Tibial artery (tissue), 4 donors: ENCODE measurements around the gene DLGAP1.
A peak's percentile ranks its signal among the peaks of the same experiment; 100 is the strongest.

Source experiments
- DNase-seq, 2 donors: peaks; one replicate each; pipeline ENCODE4 v3.0.0-alpha.2; 2019
- H3K27ac ChIP-seq, 2 donors: fragments of 200-600 bp; sonication (generic) in 1 of 2; 1 replicate in 1 of 2; 2 replicates in 1 of 2; pipeline ENCODE4 v1.5.1; 2018 to 2019; ENCODE audit warnings: mild to moderate bottlenecking in 1 of 2
- H3K27me3 ChIP-seq, 2 donors: fragments of 200-600 bp; sonication (generic) in 1 of 2; one replicate each; pipeline versions ENCODE4 v1.5.1 to v1.6.0; 2016 to 2019
- H3K36me3 ChIP-seq, 3 donors: fragments of 200-600 bp; sonication (generic) in 2 of 3; one replicate each; pipeline ENCODE4 v1.5.1; 2016 to 2019; ENCODE audit warnings: mild to moderate bottlenecking in 2 of 3
- H3K4me1 ChIP-seq, 4 donors: fragments of 200-600 bp; sonication (generic) in 2 of 4; 1 replicate in 3 of 4; 2 replicates in 1 of 4; pipeline ENCODE4 v1.5.1; 2016 to 2019
- H3K4me3 ChIP-seq, 2 donors: fragments of 200-600 bp; sonication (generic) in 1 of 2; 1 replicate in 1 of 2; 2 replicates in 1 of 2; pipeline ENCODE4 v1.5.1; 2018 to 2019; ENCODE audit warnings: mild to moderate bottlenecking in 2 of 2
- H3K9me3 ChIP-seq, 3 donors: fragments of 200-600 bp; sonication (generic) in 1 of 3; one replicate each; pipeline ENCODE4 v1.5.1; 2016 to 2019
- intact Hi-C: fragments of 100-400 bp; cut with DNase I; formaldehyde crosslinking; loops from one replicate; pipeline ENCODE4 v1.15.0; 2023; ENCODE audit warnings: low total_unique reads
- TF ChIP-seq, protein P1 (sequence below), 2 experiments: fragments of 200-600 bp in 1 of 2; fragments of 450-650 bp in 1 of 2; IDR thresholded peaks; one replicate each; pipeline ENCODE4 v1.5.1; 2017 to 2019; ENCODE audit warnings: antibody characterized with exemption in 2 of 2, mild to moderate bottlenecking in 1 of 2, moderate library complexity in 1 of 2

Gene DLGAP1

GRCh38 chr18:3592864-3593263 is 862.2 kb downstream of the DLGAP1 start:
- Histone ChIP-seq H3K27me3 (no peaks in the 10 kb centered on the region), H3K4me1 (peaks cover 0 to 43% (median 40%) of the 10 kb centered on the region in 4 donors), H3K27ac (peak overlapping the region; percentile 88 to 90), H3K9me3 (no peaks in the 10 kb centered on the region), H3K4me3 (no peak overlapping the region), H3K36me3 (no peaks in the 10 kb centered on the region)
- intact Hi-C loops = loop anchor here (5.0 to 10.0 kb wide), 2 partner anchors 72 to 311 kb away; no protein-coding TSS in a partner anchor
- TF ChIP-seq, protein P1, sequence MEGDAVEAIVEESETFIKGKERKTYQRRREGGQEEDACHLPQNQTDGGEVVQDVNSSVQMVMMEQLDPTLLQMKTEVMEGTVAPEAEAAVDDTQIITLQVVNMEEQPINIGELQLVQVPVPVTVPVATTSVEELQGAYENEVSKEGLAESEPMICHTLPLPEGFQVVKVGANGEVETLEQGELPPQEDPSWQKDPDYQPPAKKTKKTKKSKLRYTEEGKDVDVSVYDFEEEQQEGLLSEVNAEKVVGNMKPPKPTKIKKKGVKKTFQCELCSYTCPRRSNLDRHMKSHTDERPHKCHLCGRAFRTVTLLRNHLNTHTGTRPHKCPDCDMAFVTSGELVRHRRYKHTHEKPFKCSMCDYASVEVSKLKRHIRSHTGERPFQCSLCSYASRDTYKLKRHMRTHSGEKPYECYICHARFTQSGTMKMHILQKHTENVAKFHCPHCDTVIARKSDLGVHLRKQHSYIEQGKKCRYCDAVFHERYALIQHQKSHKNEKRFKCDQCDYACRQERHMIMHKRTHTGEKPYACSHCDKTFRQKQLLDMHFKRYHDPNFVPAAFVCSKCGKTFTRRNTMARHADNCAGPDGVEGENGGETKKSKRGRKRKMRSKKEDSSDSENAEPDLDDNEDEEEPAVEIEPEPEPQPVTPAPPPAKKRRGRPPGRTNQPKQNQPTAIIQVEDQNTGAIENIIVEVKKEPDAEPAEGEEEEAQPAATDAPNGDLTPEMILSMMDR (IDR thresholded peaks at IDR 0.05) = no peak
- no peak for DNase-seq

DNA sequence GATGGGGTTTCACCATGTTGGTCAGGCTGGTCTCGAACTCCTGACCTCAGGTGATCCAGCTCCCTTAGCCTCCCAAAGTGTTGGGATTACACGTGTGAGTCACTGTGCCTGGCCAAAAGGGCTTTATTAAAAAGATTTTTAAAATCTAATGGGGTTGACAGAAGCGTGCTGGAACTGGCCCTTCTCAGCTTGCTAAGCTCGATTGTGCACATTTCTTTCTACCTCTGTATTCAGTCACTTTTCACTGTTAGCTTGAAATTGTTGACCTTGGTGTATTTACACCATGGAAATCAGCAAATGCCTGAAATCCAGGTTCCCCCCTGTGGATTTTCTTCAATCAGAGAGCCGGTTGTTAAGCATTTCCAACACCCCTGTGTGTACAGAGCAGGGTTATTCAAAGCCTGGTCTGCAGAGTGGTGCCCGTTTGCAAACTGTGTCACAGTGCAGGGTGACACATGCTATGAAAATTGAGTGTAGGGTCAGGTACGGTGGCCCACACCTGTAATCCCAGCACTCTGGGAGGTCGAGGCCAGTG is 864.9 kb downstream of the DLGAP1 start:
- Histone ChIP-seq H3K4me3 (no peak overlapping the region), H3K27ac (no peak overlapping the region), H3K9me3 (no peaks in the 10 kb centered on the region), H3K4me1 (peaks cover 0 to 16% (median 14%) of the 10 kb centered on the region in 4 donors), H3K36me3 (no peaks in the 10 kb centered on the region), H3K27me3 (no peaks in the 10 kb centered on the region)
- DNase-seq = no peak
- TF ChIP-seq, protein P1 (IDR thresholded peaks at IDR 0.05) = no peak
- intact Hi-C loops = loop anchor here (5.0 to 10.0 kb wide), 2 partner anchors 75 to 308 kb away; no protein-coding TSS in a partner anchor

- Histone ChIP-seq H3K9me3 (no peaks in the 10 kb centered on the region), H3K27ac (no peak overlapping the region), H3K4me1 (no peaks in the 10 kb centered on the region), H3K4me3 (no peak overlapping the region), H3K27me3 (no peaks in the 10 kb centered on the region), H3K36me3 (no peaks in the 10 kb centered on the region)
- TF ChIP-seq, protein P1 (IDR thresholded peaks at IDR 0.05) = peak; percentile 59 to 65
- intact Hi-C loops = no loop called here
- peak; percentile 79 for DNase-seq
Observed at GRCh38 chr18:3585656-3586509, 869.2 kb downstream of the DLGAP1 start.

- Histone ChIP-seq H3K4me3 (no peak overlapping the region), H3K9me3 (no peaks in the 10 kb centered on the region), H3K4me1 (no peaks in the 10 kb centered on the region), H3K27me3 (no peaks in the 10 kb centered on the region), H3K36me3 (no peaks in the 10 kb centered on the region), H3K27ac (no peak overlapping the region)
- TF ChIP-seq, protein P1 (IDR thresholded peaks at IDR 0.05) = no peak
- intact Hi-C loops = no loop called here
- no peak for DNase-seq
Observed at GRCh38 chr18:3584897-3585460, 870.1 kb downstream of the DLGAP1 start.

DNA sequence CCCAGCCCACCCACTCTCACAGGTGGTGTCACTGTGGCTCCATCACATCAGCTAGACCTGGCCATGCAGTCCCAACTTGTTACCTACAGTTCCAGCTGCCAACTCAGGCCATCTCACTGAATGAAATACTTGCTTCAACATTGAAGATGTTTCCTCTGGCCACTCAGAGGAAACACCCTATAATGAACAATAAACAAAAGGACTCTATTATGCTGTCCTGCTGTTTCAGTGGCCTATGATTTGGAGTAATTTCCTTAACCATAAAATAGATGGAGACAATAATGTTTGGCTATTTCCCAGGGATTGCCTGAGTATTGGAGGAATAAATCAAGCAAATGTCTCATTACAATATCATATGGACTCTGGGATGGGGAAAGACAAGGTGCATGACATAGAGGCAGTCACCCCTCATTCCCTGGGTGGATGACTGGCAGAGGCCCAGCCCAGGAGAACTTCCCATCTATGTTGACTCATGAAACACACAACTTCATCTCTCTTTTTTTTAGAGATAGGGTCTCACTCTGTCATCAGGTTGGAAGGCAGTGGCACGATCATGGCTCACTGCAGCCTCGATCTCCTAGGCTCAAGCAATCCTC is 870.7 kb downstream of the DLGAP1 start:
- intact Hi-C loops = no loop called here
- TF ChIP-seq, protein P1 (IDR thresholded peaks at IDR 0.05) = no peak
- Histone ChIP-seq H3K4me3 (no peak overlapping the region), H3K27me3 (no peaks in the 10 kb centered on the region), H3K36me3 (no peaks in the 10 kb centered on the region), H3K4me1 (no peaks in the 10 kb centered on the region), H3K9me3 (no peaks in the 10 kb centered on the region), H3K27ac (no peak overlapping the region)
- no peak for DNase-seq
